Measurements from ENCODE around the gene CCL25.

DNA sequence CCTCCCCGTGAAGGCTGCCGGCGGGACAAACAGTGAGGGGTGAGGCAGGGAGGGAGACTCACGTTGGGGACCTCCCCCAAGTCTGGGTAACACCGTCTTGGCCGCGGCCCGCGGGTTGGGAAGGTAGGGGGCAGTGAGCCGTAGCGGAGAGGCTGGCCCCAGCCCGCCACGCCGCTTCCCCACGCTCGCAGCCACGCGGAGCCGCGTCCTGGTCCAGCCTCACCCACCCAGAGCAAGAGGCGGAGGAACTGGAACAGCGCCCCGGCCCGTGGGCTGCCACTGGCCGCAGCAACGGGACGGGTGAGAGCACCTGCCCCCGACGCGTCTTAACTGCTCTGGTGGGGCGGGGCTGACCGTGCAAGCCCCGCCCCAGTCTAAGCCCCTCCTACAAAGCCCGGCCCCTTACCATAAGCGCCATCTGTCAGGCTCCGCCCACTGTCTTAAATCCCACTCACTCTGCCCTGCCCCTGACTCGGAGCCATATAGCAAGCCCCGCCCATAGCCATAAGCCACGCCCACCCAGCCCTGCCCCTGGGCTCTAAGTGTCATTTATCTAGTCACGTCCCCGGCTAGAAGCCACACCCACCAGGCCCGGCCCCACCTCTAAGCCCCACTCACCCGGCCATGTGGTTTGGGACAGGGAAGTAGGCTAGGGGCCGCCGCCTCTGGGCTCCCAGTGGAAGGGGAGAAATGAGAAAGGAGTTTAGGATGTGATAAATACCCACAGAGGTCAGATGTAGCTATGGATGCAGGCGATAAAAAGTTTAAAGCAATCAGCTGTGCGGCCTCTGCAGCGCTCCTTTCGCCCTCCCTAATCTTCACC lies 2.1 kb upstream of the CCL25 start:
- TF ChIP-seq, protein P1, sequence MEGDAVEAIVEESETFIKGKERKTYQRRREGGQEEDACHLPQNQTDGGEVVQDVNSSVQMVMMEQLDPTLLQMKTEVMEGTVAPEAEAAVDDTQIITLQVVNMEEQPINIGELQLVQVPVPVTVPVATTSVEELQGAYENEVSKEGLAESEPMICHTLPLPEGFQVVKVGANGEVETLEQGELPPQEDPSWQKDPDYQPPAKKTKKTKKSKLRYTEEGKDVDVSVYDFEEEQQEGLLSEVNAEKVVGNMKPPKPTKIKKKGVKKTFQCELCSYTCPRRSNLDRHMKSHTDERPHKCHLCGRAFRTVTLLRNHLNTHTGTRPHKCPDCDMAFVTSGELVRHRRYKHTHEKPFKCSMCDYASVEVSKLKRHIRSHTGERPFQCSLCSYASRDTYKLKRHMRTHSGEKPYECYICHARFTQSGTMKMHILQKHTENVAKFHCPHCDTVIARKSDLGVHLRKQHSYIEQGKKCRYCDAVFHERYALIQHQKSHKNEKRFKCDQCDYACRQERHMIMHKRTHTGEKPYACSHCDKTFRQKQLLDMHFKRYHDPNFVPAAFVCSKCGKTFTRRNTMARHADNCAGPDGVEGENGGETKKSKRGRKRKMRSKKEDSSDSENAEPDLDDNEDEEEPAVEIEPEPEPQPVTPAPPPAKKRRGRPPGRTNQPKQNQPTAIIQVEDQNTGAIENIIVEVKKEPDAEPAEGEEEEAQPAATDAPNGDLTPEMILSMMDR (conservative IDR thresholded peaks at IDR 0.05; ENCODE audit: low read depth, low read length): no peak
- TF ChIP-seq EZH2 (IDR thresholded peaks at IDR 0.05; ENCODE audit: low read length, unreplicated experiment): no peak
- no peak for TF ChIP-seq EZH2phosphoT487 (IDR thresholded peaks at IDR 0.05; ENCODE audit: borderline replicate concordance, low read length)
